ENCODE results near the gene ZSCAN18.

The ZSCAN18 gene

DNA sequence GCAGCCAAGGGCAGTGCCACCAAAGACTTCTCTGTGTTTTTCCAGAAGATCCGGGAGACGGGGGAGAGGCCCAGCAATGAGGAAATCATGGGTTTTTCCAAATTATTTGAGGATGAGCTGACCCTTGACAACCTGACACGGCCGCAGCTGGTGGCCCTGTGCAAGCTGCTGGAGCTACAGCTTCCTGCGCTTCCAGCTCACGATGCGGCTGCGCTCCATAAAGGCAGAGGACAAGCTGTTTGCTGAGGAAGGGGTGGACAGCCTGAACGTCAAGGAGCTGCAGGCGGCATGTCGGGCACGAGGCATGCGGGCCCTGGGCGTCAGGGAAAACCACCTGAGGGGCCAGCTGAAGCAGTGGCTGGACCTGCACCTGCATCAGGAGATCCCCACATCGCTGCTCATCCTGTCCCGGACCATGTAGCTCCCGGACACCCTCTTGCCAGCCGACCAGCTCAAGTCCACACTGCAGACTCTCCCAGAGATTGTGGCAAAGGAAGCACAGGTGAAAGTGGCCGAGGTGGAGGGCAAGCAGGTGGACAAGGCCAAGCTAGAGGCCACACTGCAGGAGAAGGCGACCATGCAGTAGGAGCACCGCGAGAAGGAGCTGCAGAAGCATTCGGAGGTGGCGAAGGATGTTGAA lies 52.5 kb downstream of the ZSCAN18 start:
- in situ Hi-C loops (cut with HindIII; ENCODE audit: low sequenced_read_pairs), result no loop called here

DNA sequence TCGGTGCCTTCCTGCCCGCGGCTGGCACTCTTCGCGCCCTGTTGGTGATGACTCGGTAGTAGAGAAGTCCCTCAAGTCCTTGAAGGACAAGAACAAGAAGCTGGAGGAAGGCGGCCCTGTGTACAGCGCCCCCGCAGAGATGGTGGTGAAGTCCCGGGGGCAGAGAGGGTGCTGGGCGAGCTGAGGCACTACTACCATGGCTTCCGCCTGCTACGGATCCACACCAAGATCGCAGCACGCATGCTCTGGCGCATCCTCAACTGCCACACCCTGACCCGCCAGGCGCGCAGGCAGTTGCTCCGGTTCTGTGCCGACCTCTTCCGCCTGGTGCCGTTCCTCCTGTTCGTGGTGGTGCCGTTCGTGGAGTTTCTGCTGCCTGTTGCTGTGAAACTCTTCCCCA lies 53.1 kb downstream of the ZSCAN18 start:
- in situ Hi-C loops (cut with HindIII; ENCODE audit: low sequenced_read_pairs), result no loop called here

More for the DNA sequence above, 52.5 kb downstream of the ZSCAN18 start:
- H3K4me3 ChIP-seq (ENCODE audit: low read depth, low read length), result no peak overlapping the region
- TF ChIP-seq, protein P1, sequence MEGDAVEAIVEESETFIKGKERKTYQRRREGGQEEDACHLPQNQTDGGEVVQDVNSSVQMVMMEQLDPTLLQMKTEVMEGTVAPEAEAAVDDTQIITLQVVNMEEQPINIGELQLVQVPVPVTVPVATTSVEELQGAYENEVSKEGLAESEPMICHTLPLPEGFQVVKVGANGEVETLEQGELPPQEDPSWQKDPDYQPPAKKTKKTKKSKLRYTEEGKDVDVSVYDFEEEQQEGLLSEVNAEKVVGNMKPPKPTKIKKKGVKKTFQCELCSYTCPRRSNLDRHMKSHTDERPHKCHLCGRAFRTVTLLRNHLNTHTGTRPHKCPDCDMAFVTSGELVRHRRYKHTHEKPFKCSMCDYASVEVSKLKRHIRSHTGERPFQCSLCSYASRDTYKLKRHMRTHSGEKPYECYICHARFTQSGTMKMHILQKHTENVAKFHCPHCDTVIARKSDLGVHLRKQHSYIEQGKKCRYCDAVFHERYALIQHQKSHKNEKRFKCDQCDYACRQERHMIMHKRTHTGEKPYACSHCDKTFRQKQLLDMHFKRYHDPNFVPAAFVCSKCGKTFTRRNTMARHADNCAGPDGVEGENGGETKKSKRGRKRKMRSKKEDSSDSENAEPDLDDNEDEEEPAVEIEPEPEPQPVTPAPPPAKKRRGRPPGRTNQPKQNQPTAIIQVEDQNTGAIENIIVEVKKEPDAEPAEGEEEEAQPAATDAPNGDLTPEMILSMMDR (IDR thresholded peaks at IDR 0.05; ENCODE audit: low read depth, low read length, missing control alignments), result no peak
- DNase-seq (ENCODE audit: low read depth), result no peak

DNA sequence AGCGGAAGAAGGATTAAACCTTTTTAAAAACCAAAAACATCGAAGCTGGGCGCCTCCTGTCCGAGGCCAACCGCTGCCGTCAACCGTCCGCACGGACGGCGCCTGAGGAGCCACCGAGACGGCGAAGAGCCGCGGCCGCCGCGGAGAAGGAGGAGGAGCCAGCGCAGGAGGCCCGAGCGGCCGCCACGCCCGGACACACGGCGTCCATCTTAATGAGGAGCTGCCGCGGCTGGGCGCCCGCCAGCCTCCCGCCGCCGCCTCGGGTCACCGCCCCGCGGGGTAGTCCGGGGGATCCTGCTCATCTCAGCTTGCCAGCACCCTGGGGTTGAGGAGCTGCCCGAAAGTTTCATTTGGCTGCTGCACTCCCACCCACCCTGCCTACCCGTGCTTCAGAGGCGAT lies 53.6 kb downstream of the ZSCAN18 start:
- DNase-seq (ENCODE audit: low read depth), result no peak
- H3K4me3 ChIP-seq (ENCODE audit: low read depth, low read length), result no peak overlapping the region
- TF ChIP-seq, protein P1 (IDR thresholded peaks at IDR 0.05; ENCODE audit: low read depth, low read length, missing control alignments), result no peak
- in situ Hi-C loops (cut with HindIII; ENCODE audit: low sequenced_read_pairs), result no loop called here

More for the DNA sequence above, 53.1 kb downstream of the ZSCAN18 start:
- no peak overlapping the region for H3K4me3 ChIP-seq (ENCODE audit: low read depth, low read length)
- DNase-seq (ENCODE audit: low read depth), result no peak
- TF ChIP-seq, protein P1 (IDR thresholded peaks at IDR 0.05; ENCODE audit: low read depth, low read length, missing control alignments), result no peak

DNA sequence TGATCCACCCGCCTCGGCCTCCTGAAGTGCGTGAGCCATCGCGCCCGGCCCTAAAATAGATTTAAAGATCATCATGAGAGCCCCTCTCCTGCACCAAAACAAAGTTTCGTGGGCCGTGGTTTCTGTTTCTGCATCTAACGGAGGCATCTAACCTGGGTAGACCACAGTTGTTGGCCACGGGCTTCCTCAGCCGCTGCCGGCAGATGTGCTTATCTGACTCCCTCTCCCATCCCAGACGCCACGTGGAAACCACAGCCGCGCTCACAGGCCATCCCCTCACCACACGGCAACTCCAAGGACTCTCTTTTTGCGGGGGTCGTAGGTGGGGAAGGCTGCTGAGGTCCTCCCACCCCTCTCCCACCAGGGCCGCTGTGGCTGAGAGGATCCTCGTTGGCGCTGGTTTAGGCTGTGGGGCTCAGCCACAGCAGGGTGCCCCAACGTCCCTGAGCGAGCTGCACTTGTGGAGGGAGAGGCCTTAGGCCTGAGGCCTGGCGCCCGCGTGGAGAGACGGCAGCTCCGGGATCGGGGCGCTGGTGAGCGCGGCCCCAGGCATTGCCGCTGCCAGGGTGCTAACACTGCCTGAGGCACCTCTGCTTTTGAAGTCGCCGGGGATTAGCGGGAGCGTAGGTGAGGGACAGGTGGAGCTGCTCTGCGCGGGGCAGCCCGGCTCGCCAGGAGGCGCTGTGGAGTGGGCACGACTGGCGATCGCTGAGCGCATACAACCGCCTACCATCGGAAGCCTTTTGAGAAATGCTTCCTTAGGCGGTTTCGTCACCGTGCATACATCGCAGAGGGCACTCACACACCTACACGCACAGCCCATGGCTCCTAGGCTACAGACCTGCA lies 55.3 kb downstream of the ZSCAN18 start:
- in situ Hi-C loops (cut with HindIII; ENCODE audit: low sequenced_read_pairs), result no loop called here
- TF ChIP-seq, protein P1 (IDR thresholded peaks at IDR 0.05; ENCODE audit: low read depth, low read length, missing control alignments), result no peak
- DNase-seq (ENCODE audit: low read depth), result no peak
- no peak overlapping the region for H3K4me3 ChIP-seq (ENCODE audit: low read depth, low read length)

DNA sequence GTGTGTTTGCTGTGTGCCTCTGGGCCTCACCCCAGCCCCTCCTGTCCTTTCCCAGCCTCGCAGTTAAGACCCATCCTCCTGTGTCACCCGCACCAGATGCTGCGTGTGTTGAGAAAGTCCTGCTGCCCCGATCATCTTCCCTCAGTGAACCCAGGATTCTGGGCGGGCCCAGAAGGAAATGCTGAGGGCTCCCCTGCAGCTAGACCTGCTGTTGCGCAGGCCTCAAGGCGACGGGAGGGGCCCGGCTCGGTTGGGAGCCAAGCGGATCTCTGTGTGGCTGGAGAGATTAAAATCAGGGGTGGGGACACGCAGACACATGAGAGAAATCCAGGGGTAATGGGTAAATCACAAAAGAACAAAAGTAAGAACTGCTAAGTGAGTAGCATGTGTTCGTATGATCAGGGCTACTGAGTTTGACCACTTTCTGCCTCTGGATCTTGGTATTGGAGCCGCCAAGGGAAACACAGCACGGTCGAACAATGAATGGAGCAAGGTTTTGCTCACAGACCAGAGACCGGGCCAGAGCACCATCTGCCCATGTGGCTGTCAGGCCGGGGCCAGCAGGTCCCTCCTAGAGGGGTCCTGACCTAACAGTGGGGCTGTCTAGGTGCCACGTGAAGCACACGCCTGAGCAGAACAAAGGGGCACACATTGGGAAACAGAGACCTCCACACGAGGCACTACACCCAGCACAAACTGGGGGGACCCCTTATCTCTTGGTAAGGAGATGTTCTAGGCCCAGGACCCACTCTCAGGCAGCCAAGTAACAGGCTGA lies 57.1 kb downstream of the ZSCAN18 start:
- TF ChIP-seq, protein P1 (IDR thresholded peaks at IDR 0.05; ENCODE audit: low read depth, low read length, missing control alignments), result no peak
- no peak overlapping the region for H3K4me3 ChIP-seq (ENCODE audit: low read depth, low read length)
- no peak for DNase-seq (ENCODE audit: low read depth)
- in situ Hi-C loops (cut with HindIII; ENCODE audit: low sequenced_read_pairs), result no loop called here

DNA sequence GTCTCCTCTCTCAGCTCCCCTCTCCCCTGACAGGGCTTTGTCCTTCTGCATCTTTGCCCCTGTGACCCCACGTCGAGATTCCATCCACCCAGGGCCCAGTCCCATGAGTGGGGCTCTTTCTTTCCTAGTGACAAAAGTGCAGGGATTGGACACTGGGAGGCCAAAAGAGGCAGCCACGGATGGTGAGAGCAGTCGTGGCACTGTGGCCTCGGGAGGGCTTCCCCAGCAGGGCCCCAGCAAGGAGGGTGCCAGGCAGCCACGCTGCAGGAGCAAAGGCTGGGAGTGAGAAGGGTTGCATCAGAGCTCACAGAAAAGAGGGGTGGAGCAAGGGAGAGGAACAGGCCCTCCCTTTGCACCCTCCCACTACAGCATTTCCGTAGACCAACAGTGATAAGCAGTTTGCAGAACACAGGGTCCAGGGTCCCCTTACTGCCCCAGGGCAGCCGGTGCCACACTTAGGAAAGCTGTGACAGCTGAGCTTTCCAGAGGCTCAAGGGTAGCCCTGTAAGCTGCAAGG lies 59.3 kb downstream of the ZSCAN18 start:
- H3K4me3 ChIP-seq (ENCODE audit: low read depth, low read length), result no peak overlapping the region
- no peak for DNase-seq (ENCODE audit: low read depth)
- in situ Hi-C loops (cut with HindIII; ENCODE audit: low sequenced_read_pairs), result no loop called here
- TF ChIP-seq, protein P1 (IDR thresholded peaks at IDR 0.05; ENCODE audit: low read depth, low read length, missing control alignments), result no peak

All from astrocyte of the cerebellum (primary cell).